Measurements from ENCODE around the gene TIGD4. TPM values are rescaled to one million over a fixed set of nuclear protein-coding genes. Genes with fewer than 3 reads are reported as not detected.

The TIGD4 gene
- total and polyA plus RNA-seq, 2 of the 8 experiments (the other 6 are each of a cell fraction or from before 2014, with no cell fraction given), result 0.42 to 2.3 TPM

- peak; percentile 6 for TF ChIP-seq CHD7 (IDR thresholded peaks at IDR 0.05; ENCODE audit: insufficient replicate concordance, low read length)
- 0 out of 2 replicates have a peak, but pooled peaks have one; percentile 6 for TF ChIP-seq MAX (IDR thresholded peaks at IDR 0.05)
- TF ChIP-seq ASH2L (IDR thresholded peaks at IDR 0.05; ENCODE audit: low read length), result peak; percentile 92
- TF ChIP-seq KDM5A (IDR thresholded peaks at IDR 0.05; ENCODE audit: low read length), result 0 out of 2 replicates have a peak, but pooled peaks have one; percentile 15
- TF ChIP-seq ATF2 (IDR thresholded peaks at IDR 0.05; ENCODE audit: low read length), result no peak; the same call in 1 of the 2 replicates
- TF ChIP-seq SAP30 (IDR thresholded peaks at IDR 0.05; ENCODE audit: insufficient read depth, insufficient replicate concordance, low read length), result peak; percentile 9
- no peak for TF ChIP-seq TAF7 (optimal IDR thresholded peaks at IDR 0.05; ENCODE audit: borderline replicate concordance, low read depth, low read length)
These were observed 646 bp downstream of the TIGD4 start (continued) for GRCh38 chr4:152778656-152779512.
